Activated T-cell treated with anti-CD3 and anti-CD28 coated beads for 1 hour (primary cell): ENCODE data around the gene GSTM1.
"Not testable (repeated sequence)": the region's sequence is repeated elsewhere in the genome, so short reads cannot be mapped to it uniquely, and the experiment has no call there.

ENCODE experiments used
- DNase-seq: peaks from one replicate; pipeline ENCODE4 v3.0.0-alpha.2; 2020; ENCODE audit warnings: low read depth

The GSTM1 gene

GRCh38 chr1:109697861-109698260, 10.2 kb downstream of the GSTM1 start:
- DNase-seq: not testable (repeated sequence)

GRCh38 chr1:109702940-109703339, 15.3 kb downstream of the GSTM1 start:
- not testable (repeated sequence) for DNase-seq

- no peak for DNase-seq
Measured at GRCh38 chr1:109704173-109704572, 16.6 kb downstream of the GSTM1 start.

GRCh38 chr1:109705411-109705810, 17.8 kb downstream of the GSTM1 start:
- no peak for DNase-seq

GRCh38 chr1:109708949-109709348, 21.3 kb downstream of the GSTM1 start:
- DNase-seq: not testable (repeated sequence)

GRCh38 chr1:109709822-109710221, 22.2 kb downstream of the GSTM1 start:
- DNase-seq: not testable (repeated sequence)

- DNase-seq: not testable (repeated sequence)
Measured at GRCh38 chr1:109711593-109712320, 24.1 kb downstream of the GSTM1 start, which contains the start of gene GSTM5. TSS of gene GSTM5 (plus strand) at chr1:109712251. CDS start at chr1:109712313, 62 bp downstream.

- DNase-seq: no peak
Measured at GRCh38 chr1:109712321-109712864, 24.8 kb downstream of the GSTM1 start.

- no peak for DNase-seq
Measured at GRCh38 chr1:109713636-109714035, 26.0 kb downstream of the GSTM1 start.

- DNase-seq: no peak
Measured at GRCh38 chr1:109714661-109715372, 27.2 kb downstream of the GSTM1 start.

GRCh38 chr1:109716121-109716520, 28.5 kb downstream of the GSTM1 start:
- DNase-seq: no peak

- no peak for DNase-seq
Measured at GRCh38 chr1:109716570-109717090, 29.0 kb downstream of the GSTM1 start.

- no peak for DNase-seq
Measured at GRCh38 chr1:109717729-109718128, 30.1 kb downstream of the GSTM1 start.

- DNase-seq: no peak
Measured at GRCh38 chr1:109718495-109718894, 30.9 kb downstream of the GSTM1 start.

GRCh38 chr1:109719337-109719837, 31.8 kb downstream of the GSTM1 start:
- DNase-seq: no peak

- no peak for DNase-seq
Measured at GRCh38 chr1:109721042-109721441, 33.4 kb downstream of the GSTM1 start.

- DNase-seq: no peak
Measured at GRCh38 chr1:109721971-109722370, 34.4 kb downstream of the GSTM1 start.

- DNase-seq: no peak
Measured at GRCh38 chr1:109722908-109723691, 35.5 kb downstream of the GSTM1 start.

GRCh38 chr1:109724933-109725332, 37.3 kb downstream of the GSTM1 start:
- no peak for DNase-seq

- no peak for DNase-seq
Measured at GRCh38 chr1:109725510-109725909, 37.9 kb downstream of the GSTM1 start.

- no peak for DNase-seq
Measured at GRCh38 chr1:109726007-109726406, 38.4 kb downstream of the GSTM1 start.
